Measurements from ENCODE around the gene TSSK3. TPM values are rescaled to one million over a fixed set of nuclear protein-coding genes. Genes with fewer than 3 reads are reported as not detected.

TSSK3 gene
- total RNA-seq, 2 experiments from 2014 or later: 0.98 TPM; not detected in 1

DNA sequence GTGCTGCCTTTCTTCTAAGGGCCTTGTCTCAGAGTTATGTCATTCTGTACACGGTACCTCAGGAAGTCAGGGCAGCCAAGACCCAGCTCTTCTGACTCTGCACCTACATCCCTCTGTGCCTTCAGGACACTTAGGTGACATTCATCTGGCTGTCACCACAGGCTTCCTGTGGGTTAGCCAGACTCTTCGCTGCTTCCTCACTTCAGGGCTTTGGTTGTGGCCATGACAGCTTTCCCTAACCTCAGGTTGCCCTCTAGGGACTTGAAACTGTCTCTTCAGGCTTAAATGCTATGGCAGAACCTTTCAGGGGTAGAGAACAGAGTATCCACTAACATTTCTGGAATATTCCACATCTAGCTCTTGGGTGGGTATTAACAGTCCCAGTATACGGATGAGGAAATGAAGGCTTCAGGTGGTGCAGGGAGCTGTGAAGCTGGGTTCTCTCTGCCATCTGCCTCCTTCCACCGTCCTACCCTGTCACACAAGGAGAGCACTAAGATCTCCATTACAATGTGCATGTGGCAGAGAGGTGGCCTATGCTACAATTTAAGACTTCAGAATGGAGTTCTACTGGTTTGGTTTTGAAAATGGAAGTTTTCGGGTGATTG, 9.9 kb downstream of the TSSK3 start:
- DNase-seq (peak; percentile 34 to 88 (median 48)), ATAC-seq (ENCODE audit: poor library complexity) (peak; percentile 85)
- Mint-ChIP-seq H3K27me3 (no peaks in the 10 kb centered on the region), H3K4me3 (no peak overlapping the region), H3K27ac (peak overlapping the region; percentile 18), H3K36me3 (ENCODE audit: low read depth) (peaks cover 83% of the 10 kb centered on the region), H3K9me3 (no peaks in the 10 kb centered on the region), H3K4me1 (ENCODE audit: low read depth) (peaks cover 28% of the 10 kb centered on the region)
- intact Hi-C loops (cut with DNase I, micrococcal nuclease): loop anchor here (1.0 to 5.0 kb wide), 4 partner anchors 35 to 157 kb away; partner anchors contain the start of genes LCK (in 1 of the 2) and MARCKSL1 (in 1 of the 2)
- H3K27me3 ChIP-seq (ENCODE audit: control insufficient read depth in 1 of 2, insufficient read depth in 2 of 2, low read length in 2 of 2): no peaks in the 10 kb centered on the region
- CTCF ChIA-PET: interaction anchor here (0.5 to 2.8 kb wide), 16 partner anchors 13 to 1687 kb away, joined by 3 to 22 read pairs (median 4); partner anchors contain the start of genes BSDC1 and MARCKSL1
- no peak overlapping the region for H3K27ac ChIP-seq (ENCODE audit: low read depth in 1 of 2, low read length in 2 of 2)
- H3K36me3 ChIP-seq (ENCODE audit: insufficient read depth, low read length): peaks cover 72% of the 10 kb centered on the region
- no peak overlapping the region for H3K4me3 ChIP-seq (ENCODE audit: low read length)
- TF ChIP-seq, protein P1, sequence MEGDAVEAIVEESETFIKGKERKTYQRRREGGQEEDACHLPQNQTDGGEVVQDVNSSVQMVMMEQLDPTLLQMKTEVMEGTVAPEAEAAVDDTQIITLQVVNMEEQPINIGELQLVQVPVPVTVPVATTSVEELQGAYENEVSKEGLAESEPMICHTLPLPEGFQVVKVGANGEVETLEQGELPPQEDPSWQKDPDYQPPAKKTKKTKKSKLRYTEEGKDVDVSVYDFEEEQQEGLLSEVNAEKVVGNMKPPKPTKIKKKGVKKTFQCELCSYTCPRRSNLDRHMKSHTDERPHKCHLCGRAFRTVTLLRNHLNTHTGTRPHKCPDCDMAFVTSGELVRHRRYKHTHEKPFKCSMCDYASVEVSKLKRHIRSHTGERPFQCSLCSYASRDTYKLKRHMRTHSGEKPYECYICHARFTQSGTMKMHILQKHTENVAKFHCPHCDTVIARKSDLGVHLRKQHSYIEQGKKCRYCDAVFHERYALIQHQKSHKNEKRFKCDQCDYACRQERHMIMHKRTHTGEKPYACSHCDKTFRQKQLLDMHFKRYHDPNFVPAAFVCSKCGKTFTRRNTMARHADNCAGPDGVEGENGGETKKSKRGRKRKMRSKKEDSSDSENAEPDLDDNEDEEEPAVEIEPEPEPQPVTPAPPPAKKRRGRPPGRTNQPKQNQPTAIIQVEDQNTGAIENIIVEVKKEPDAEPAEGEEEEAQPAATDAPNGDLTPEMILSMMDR (IDR thresholded peaks at IDR 0.05): peak; percentile 58
- peaks cover 15% of the 10 kb centered on the region for H3K4me1 ChIP-seq (ENCODE audit: insufficient read depth, low read length)
- POLR2A ChIA-PET: interaction anchor here (0.6 to 2.9 kb wide), 14 partner anchors 11 to 171 kb away, joined by 3 to 17 read pairs (median 4); partner anchors contain the start of genes BSDC1, CCDC28B, IQCC and LCK
- H3K9me3 ChIP-seq (ENCODE audit: control insufficient read depth in 1 of 2, insufficient read depth in 1 of 2, low read length in 2 of 2): no peaks in the 10 kb centered on the region

DNA sequence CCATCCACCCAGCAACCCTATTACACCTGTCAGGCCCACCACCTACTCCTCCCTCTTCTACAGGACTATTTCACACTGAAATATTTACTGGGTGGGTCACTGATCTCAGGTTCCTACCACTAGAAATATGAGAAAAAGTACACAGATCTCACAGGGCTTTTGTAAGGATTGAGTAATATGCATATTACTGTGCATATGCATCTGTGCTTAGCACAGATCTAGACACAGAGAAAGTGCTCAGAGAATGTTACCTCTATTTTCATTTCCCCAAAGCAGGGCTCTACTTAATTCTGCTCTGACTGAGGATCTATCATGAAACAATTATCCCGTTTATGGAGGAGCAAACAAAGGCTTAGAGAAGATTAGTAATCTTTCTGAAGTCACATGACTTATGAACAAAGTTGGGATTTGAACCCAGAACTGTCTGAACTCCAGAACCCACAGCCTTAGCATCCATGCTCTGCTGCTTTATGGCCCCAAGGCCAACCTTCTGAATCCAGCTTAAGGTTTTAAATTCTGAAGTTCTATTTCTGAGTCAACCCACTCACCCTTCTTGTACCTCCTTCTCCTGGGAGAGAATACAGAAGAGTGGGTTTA, 11.8 kb downstream of the TSSK3 start:
- peaks cover 85% of the 10 kb centered on the region for H3K36me3 Mint-ChIP-seq (ENCODE audit: low read depth)
- POLR2A ChIA-PET: no interaction called here

DNA sequence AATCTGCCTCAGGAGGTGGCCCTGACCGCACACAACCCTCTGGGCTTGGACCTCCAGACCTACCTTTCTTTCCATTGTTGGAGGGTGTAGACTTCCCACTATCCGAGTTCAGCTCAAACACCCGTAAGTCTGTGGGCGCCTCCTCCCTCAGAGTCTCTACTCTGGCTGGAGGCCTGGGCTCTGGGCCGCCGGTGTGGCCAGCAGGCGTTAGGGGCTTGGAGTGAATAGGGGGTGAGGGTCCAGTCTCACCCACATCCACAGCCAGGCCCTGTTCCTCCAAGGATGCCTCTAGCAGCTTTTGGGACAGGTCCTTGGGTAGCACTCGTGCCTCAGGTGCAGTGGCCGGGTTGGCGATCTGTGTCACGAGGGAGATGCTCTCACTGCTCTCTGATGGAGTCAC, 13.9 kb downstream of the TSSK3 start:
- no peak overlapping the region for H3K4me3 Mint-ChIP-seq
- H3K36me3 Mint-ChIP-seq (ENCODE audit: low read depth): peaks cover 99% of the 10 kb centered on the region
- Histone ChIP-seq H3K4me1 (ENCODE audit: insufficient read depth, low read length) (peaks cover 15% of the 10 kb centered on the region), H3K27ac (ENCODE audit: low read depth in 1 of 2, low read length in 2 of 2) (no peak overlapping the region), H3K27me3 (ENCODE audit: control insufficient read depth in 1 of 2, insufficient read depth in 2 of 2, low read length in 2 of 2) (no peaks in the 10 kb centered on the region), H3K36me3 (ENCODE audit: insufficient read depth, low read length) (peaks cover 89% of the 10 kb centered on the region), H3K4me3 (ENCODE audit: low read length) (no peak overlapping the region), H3K9me3 (ENCODE audit: control insufficient read depth in 1 of 2, insufficient read depth in 1 of 2, low read length in 2 of 2) (no peaks in the 10 kb centered on the region)
- no peak overlapping the region for H3K27ac Mint-ChIP-seq
- peaks cover 28% of the 10 kb centered on the region for H3K4me1 Mint-ChIP-seq (ENCODE audit: low read depth)
- H3K9me3 Mint-ChIP-seq: no peaks in the 10 kb centered on the region
- no peaks in the 10 kb centered on the region for H3K27me3 Mint-ChIP-seq
- no peak for DNase-seq
- TF ChIP-seq, protein P1 (IDR thresholded peaks at IDR 0.05): no peak
- intact Hi-C loops (cut with DNase I, micrococcal nuclease): no loop called here
- ChIA-PET CTCF (no interaction called here), POLR2A (interaction anchor here (2.0 kb wide), 1 partner anchor 18 kb away, joined by 5 read pairs; the partner anchor contains the start of gene BSDC1)
- no peak for ATAC-seq (ENCODE audit: poor library complexity)

More for the DNA sequence above, 11.8 kb downstream of the TSSK3 start:
- CTCF ChIA-PET: interaction anchor here (1.4 kb wide), 1 partner anchor 27 kb away, joined by 3 read pairs; no protein-coding TSS in a partner anchor
- ATAC-seq (ENCODE audit: poor library complexity) (no peak), DNase-seq (no peak)
- Histone ChIP-seq H3K36me3 (ENCODE audit: insufficient read depth, low read length) (peaks cover 72% of the 10 kb centered on the region), H3K4me1 (ENCODE audit: insufficient read depth, low read length) (peaks cover 15% of the 10 kb centered on the region), H3K4me3 (ENCODE audit: low read length) (no peak overlapping the region), H3K27me3 (ENCODE audit: control insufficient read depth in 1 of 2, insufficient read depth in 2 of 2, low read length in 2 of 2) (no peaks in the 10 kb centered on the region), H3K9me3 (ENCODE audit: control insufficient read depth in 1 of 2, insufficient read depth in 1 of 2, low read length in 2 of 2) (no peaks in the 10 kb centered on the region), H3K27ac (ENCODE audit: low read depth in 1 of 2, low read length in 2 of 2) (no peak overlapping the region)
- peaks cover 28% of the 10 kb centered on the region for H3K4me1 Mint-ChIP-seq (ENCODE audit: low read depth)
- no peaks in the 10 kb centered on the region for H3K27me3 Mint-ChIP-seq
- intact Hi-C loops (cut with DNase I, micrococcal nuclease): loop anchor here (2.0 to 5.0 kb wide), 3 partner anchors 37 to 122 kb away; partner anchors contain the start of genes LCK (in 1 of the 2) and MARCKSL1 (in 1 of the 2)
- no peak overlapping the region for H3K27ac Mint-ChIP-seq
- TF ChIP-seq, protein P1 (IDR thresholded peaks at IDR 0.05): no peak
- H3K4me3 Mint-ChIP-seq: no peak overlapping the region
- no peaks in the 10 kb centered on the region for H3K9me3 Mint-ChIP-seq
